Sigmoid colon (tissue), 4 donors: ENCODE measurements around the gene CFAP91.

Experiments
- EP300 ChIP-seq, 4 donors: sonication (generic); formaldehyde crosslinking; IDR thresholded peaks; one replicate each; pipeline ENCODE4 v1.6.1; 2017; ENCODE audit warnings: antibody characterized with exemption in 4 of 4
- POLR2A ChIP-seq, 2 donors: fragments of 450-650 bp; IDR thresholded peaks; one replicate each; pipeline ENCODE4 v1.6.1; 2016; ENCODE audit warnings: antibody characterized with exemption in 2 of 2, mild to moderate bottlenecking in 2 of 2, moderate library complexity in 2 of 2
- POLR2AphosphoS5 ChIP-seq, 4 donors: sonication (generic); formaldehyde crosslinking; IDR thresholded peaks; one replicate each; pipeline ENCODE4 v1.6.1; 2017; ENCODE audit warnings: antibody characterized with exemption in 4 of 4
- TF ChIP-seq, protein P1 (sequence below), 4 experiments: fragments of 450-650 bp in 3 of 4; fragments of 200-600 bp in 1 of 4; IDR thresholded peaks; one replicate each; pipeline ENCODE4 v1.5.1; 2016 to 2019; ENCODE audit warnings: antibody characterized with exemption in 4 of 4, mild to moderate bottlenecking in 3 of 4, moderate library complexity in 2 of 4

GRCh38 chr3:119662604-119663373 is 40.0 kb upstream of the CFAP91 start:
- TF ChIP-seq, protein P1, sequence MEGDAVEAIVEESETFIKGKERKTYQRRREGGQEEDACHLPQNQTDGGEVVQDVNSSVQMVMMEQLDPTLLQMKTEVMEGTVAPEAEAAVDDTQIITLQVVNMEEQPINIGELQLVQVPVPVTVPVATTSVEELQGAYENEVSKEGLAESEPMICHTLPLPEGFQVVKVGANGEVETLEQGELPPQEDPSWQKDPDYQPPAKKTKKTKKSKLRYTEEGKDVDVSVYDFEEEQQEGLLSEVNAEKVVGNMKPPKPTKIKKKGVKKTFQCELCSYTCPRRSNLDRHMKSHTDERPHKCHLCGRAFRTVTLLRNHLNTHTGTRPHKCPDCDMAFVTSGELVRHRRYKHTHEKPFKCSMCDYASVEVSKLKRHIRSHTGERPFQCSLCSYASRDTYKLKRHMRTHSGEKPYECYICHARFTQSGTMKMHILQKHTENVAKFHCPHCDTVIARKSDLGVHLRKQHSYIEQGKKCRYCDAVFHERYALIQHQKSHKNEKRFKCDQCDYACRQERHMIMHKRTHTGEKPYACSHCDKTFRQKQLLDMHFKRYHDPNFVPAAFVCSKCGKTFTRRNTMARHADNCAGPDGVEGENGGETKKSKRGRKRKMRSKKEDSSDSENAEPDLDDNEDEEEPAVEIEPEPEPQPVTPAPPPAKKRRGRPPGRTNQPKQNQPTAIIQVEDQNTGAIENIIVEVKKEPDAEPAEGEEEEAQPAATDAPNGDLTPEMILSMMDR (IDR thresholded peaks at IDR 0.05) = peak in 3 of 4 experiments; percentile 39 to 67 (median 43)
- TF ChIP-seq POLR2A (IDR thresholded peaks at IDR 0.05) = peak in 1 of 2 donors; percentile 7
- TF ChIP-seq EP300 (IDR thresholded peaks at IDR 0.05) = no peak
- TF ChIP-seq POLR2AphosphoS5 (IDR thresholded peaks at IDR 0.05) = peak; percentile 26 to 78 (median 46)
